Aorta (tissue), 5 donors: ENCODE measurements around the gene NSMF. TPM values are rescaled to one million over a fixed set of nuclear protein-coding genes. Genes with fewer than 3 reads are reported as not detected.
A peak's percentile ranks its signal among the peaks of the same experiment; 100 is the strongest.

ENCODE experiments used
- ATAC-seq: fragments of 200-7000 bp; cut with Tn5 transposase; one replicate; pipeline ENCODE4 v1.9.1; 2022; ENCODE audit warnings: moderate library complexity; ENCODE audit not compliant: low FRiP score
- DNase-seq, 2 donors: peaks; one replicate each; pipeline ENCODE4 v3.0.0-alpha.2; 2020
- H3K27ac ChIP-seq, 2 donors: one replicate each; pipeline ENCODE4 v1.5.1; 2013; ENCODE audit warnings: low read length in 2 of 2, mild to moderate bottlenecking in 2 of 2, moderate library complexity in 2 of 2, control low read depth in 1 of 2, inconsistent platforms in 1 of 2, low read depth in 1 of 2
- H3K27me3 ChIP-seq, 2 donors: one replicate each; pipeline ENCODE4 v1.6.1; 2013; ENCODE audit warnings: control low read depth in 1 of 2, low read length in 1 of 2, mild to moderate bottlenecking in 1 of 2, moderate library complexity in 1 of 2; ENCODE audit not compliant: insufficient read depth in 2 of 2, control insufficient read depth in 1 of 2
- H3K36me3 ChIP-seq, 2 donors: one replicate each; pipeline ENCODE4 v1.6.1; 2013; ENCODE audit warnings: control low read depth in 1 of 2, low read length in 1 of 2, mild to moderate bottlenecking in 1 of 2; ENCODE audit not compliant: insufficient read depth in 2 of 2, control insufficient read depth in 1 of 2
- H3K4me1 ChIP-seq, 2 donors: one replicate each; pipeline ENCODE4 v1.6.1; 2013; ENCODE audit warnings: low read length in 2 of 2, control low read depth in 1 of 2, mild to moderate bottlenecking in 1 of 2, moderate library complexity in 1 of 2; ENCODE audit not compliant: insufficient read depth in 2 of 2, control insufficient read depth in 1 of 2
- H3K4me3 ChIP-seq, 2 donors: one replicate each; pipeline ENCODE4 v1.5.1; 2013; ENCODE audit warnings: low read length in 2 of 2, control low read depth in 1 of 2, mild to moderate bottlenecking in 1 of 2
- H3K9me3 ChIP-seq: one replicate; pipeline ENCODE4 v1.6.1; 2013; ENCODE audit warnings: mild to moderate bottlenecking, low read length; ENCODE audit not compliant: control insufficient read depth
- WGBS, 2 donors: extraction: QIAGEN DNeasy Blood & Tissue Kit; methylation state at CpG; one replicate each; pipeline ENCODE4 v1.1.7; 2013; 5-methylcytosine and 5-hydroxymethylcytosine counted together
- intact Hi-C, 2 donors: fragments of 100-400 bp; cut with DNase I; formaldehyde crosslinking; loops; one replicate each; pipeline versions ENCODE4 v1.14.2 to v1.15.0; 2022
- polyA plus RNA-seq, 2 donors: library from polyadenylated mRNA; stranded (reverse); fragments of 200-250 nt; gene quantifications; one replicate each; pipeline ENCODE4 v1.2.3, GENCODE V29; 2013
- total RNA-seq, 2 donors: library from RNA; stranded (reverse); fragmentation: NEBNext Ultra II Directional; extraction: Animal tissue kit (Norgen Biotek cat#: 25700); gene quantifications; one replicate each; pipeline ENCODE4 v1.2.1, GENCODE V29; 2021
- donor health status: healthy with polysubstance abuse.
- donor health status: Bipolar disorder and iron deficiency.
- donor health status: DM: no; HTN: no; CAD: no.
- donor health status: DM: no; HTN: no; CAD: no.
- donor health status: DM: yes; HTN: yes; CAD: no.

NSMF gene
- total and polyA plus RNA-seq, 4 donors = 75.5 to 154 (median 77.5) TPM

DNA sequence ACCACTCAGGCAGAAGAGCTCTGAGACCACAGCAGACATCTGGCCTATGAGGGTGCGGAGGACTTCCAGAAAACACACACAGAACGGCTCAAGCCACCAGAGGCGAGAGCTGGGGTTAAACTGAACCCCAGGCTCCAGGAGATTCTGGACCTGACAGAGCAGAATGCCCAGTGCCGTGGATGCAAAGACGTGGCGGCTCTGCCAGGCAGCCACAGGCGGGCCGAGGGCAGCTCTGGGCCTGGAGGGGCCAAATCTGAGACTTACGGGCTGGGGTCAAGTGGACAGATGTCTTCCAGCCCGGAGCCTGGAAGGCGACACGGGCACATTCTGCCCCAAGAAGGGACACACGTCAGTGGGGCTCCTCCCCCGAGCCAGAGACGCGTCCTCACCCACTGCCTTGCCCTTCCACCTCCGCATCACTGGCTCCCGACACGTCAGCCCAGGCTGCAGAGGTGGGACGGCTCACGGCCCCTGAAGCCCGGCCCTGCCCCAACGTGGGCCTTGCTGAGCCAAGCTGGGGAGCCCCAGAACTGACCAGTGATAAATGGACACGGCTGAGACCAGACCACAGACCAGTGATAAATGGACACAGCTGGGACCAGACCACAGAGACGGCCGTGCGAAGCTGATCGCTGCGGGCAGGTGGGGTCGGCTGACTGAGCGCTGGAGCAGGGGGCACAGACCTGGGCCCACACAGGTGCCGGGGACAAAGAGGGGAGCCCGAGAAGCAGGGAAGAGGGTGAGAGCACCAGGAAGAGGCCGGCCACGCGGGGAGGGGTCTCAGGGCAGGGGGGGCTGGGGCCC is 40.9 kb upstream of the NSMF start:
- Histone ChIP-seq H3K4me1 (no peaks in the 10 kb centered on the region), H3K36me3 (no peaks in the 10 kb centered on the region), H3K27ac (no peak overlapping the region), H3K27me3 (no peaks in the 10 kb centered on the region), H3K4me3 (no peak overlapping the region), H3K9me3 (no peaks in the 10 kb centered on the region)
- 92 to 94% methylated on average over 36 of the region's 36 CpGs for WGBS, 2 donors
- ATAC-seq = no peak
- intact Hi-C loops = no loop called here
- no peak for DNase-seq

GRCh38 chr9:137499416-137499815 is 40.3 kb upstream of the NSMF start:
- DNase-seq (peak in 1 of 2 donors; percentile 68), ATAC-seq (no peak)
- no peak overlapping the region for H3K4me3 ChIP-seq
- no peaks in the 10 kb centered on the region for H3K36me3 ChIP-seq
- no peak overlapping the region for H3K27ac ChIP-seq
- no peaks in the 10 kb centered on the region for H3K9me3 ChIP-seq
- H3K4me1 ChIP-seq = no peaks in the 10 kb centered on the region
- intact Hi-C loops = no loop called here
- no peaks in the 10 kb centered on the region for H3K27me3 ChIP-seq
- 89 to 93% methylated on average over 16 of the region's 16 CpGs for WGBS, 2 donors

DNA sequence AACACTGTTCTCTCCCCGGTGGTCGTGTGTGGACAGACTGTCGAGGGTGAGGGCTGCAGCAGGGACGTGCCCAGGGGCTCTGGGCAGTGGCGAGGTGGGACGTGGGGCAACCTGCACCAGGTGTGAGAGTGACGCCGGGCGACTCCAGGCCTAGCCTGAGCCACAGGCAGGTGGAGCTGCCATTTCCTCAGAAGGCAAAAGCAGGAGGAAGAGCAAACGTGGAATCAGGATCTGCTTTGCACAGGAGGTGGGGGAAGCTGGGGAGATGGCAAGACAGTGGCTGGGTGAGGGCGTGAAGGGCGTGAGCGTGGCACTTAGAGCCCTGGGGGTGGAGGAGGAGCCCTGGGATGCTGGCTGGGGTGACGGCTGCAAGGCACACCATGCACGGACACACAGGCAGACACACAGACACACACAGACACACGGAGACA is 39.6 kb upstream of the NSMF start:
- H3K4me3 ChIP-seq = no peak overlapping the region
- no peaks in the 10 kb centered on the region for H3K4me1 ChIP-seq
- 91% methylated on average over 16 of the region's 16 CpGs for WGBS, 2 donors
- ATAC-seq (no peak), DNase-seq (peak in 1 of 2 donors; percentile 68)
- H3K27me3 ChIP-seq = no peaks in the 10 kb centered on the region
- H3K36me3 ChIP-seq = no peaks in the 10 kb centered on the region
- intact Hi-C loops = no loop called here
- no peaks in the 10 kb centered on the region for H3K9me3 ChIP-seq
- no peak overlapping the region for H3K27ac ChIP-seq

DNA sequence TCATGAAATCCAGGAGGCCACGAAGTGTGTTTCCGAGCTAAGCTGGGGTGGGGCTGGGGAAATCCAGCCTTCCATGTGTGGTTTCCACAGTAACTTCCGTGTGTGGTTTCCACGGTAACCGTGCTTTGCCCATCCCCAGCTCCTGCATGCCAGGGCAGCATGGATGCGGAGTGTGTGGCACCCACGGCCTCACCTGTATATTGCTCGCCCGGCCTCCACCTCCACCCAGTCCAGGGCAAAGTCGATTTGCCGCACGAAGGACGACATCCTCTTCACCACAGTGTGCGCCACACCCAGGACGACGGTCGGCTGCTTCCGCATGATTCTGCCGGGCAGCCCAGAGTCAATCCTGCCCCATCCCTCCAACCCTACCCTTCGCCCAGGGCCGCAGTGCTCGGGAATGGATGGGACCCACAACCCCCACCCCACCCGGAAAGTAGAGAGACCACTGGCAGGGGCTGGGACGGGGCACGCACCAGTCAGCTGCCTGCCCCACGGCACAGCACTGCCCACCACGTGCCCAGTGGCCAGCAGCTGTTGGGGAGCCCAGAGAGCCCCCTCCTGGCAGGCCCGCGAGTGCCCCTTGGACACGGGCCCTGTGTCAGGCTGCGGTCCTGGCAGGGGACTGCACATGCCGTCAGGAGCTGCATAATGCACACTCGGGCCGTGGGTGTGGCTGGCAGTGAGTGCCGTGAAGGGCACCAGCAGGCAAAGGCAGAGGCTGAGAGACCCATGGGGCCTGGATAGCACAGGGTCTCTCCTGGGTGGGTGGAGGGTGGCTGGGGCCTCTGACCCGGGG is 39.0 kb upstream of the NSMF start:
- ATAC-seq = no peak
- intact Hi-C loops = no loop called here
- DNase-seq = peak in 1 of 2 donors; percentile 74
- Histone ChIP-seq H3K27me3 (no peaks in the 10 kb centered on the region), H3K9me3 (no peaks in the 10 kb centered on the region), H3K4me1 (no peaks in the 10 kb centered on the region), H3K4me3 (no peak overlapping the region), H3K27ac (no peak overlapping the region), H3K36me3 (no peaks in the 10 kb centered on the region)
- 83 to 88% methylated on average over 36 of the region's 36 CpGs for WGBS, 2 donors

DNA sequence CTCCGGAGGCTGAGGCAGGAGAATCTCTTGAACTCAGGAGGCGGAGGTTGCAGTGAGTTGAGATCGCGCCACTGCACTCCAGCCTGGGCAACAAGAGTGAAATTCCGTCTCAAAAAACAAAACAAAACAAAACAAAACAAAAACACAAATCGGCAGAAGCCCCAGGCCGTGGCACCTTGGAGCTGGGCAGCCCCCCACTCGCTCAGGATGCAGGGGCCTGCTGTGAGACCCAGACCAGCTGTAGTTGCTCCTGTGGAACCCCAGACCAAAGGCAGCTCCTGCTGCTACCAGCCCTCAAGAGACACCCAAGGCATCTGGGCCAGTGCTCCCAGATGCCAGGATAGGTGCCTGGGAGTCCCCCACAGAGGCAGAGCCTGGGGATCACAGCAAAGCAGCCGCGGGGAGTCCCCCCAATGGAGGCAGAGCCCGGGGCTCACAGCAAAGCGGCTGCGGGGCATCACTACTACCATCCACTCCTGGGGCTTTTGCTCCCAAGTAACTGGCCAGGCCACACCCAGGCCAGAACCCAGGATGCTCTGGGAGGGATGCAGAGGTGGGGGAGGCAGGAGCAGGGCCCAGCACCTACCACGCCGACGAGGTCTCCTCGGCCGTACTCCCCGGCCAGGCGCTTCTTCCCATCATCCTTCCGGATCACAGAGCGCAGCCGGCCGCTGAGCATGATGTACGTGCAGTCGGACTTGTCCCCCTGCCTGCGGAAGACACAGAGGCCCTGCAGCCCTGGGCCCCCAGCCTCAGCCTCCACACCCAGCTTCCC is 37.7 kb upstream of the NSMF start:
- H3K36me3 ChIP-seq = no peaks in the 10 kb centered on the region
- intact Hi-C loops = no loop called here
- H3K9me3 ChIP-seq = no peaks in the 10 kb centered on the region
- no peak for ATAC-seq
- no peaks in the 10 kb centered on the region for H3K27me3 ChIP-seq
- H3K27ac ChIP-seq = no peak overlapping the region
- H3K4me1 ChIP-seq = no peaks in the 10 kb centered on the region
- H3K4me3 ChIP-seq = no peak overlapping the region
- DNase-seq = peak in 1 of 2 donors; percentile 71
- WGBS, 2 donors = 95% methylated on average over 27 of the region's 27 CpGs

GRCh38 chr9:137494550-137495351 is 35.6 kb upstream of the NSMF start:
- Histone ChIP-seq H3K9me3 (no peaks in the 10 kb centered on the region), H3K27ac (no peak overlapping the region), H3K4me1 (no peaks in the 10 kb centered on the region), H3K36me3 (no peaks in the 10 kb centered on the region), H3K27me3 (no peaks in the 10 kb centered on the region), H3K4me3 (no peak overlapping the region)
- no peak for ATAC-seq
- 97% methylated on average over 46 of the region's 46 CpGs for WGBS, 2 donors
- DNase-seq = no peak
- intact Hi-C loops = no loop called here

GRCh38 chr9:137494104-137494544 is 35.0 kb upstream of the NSMF start:
- whole genome bisulfite sequencing, 2 donors = 89% methylated on average over 13 of the region's 13 CpGs
- Histone ChIP-seq H3K9me3 (no peaks in the 10 kb centered on the region), H3K4me3 (no peak overlapping the region), H3K27me3 (no peaks in the 10 kb centered on the region), H3K4me1 (no peaks in the 10 kb centered on the region), H3K27ac (no peak overlapping the region), H3K36me3 (no peaks in the 10 kb centered on the region)
- ATAC-seq (no peak), DNase-seq (no peak)
- intact Hi-C loops = no loop called here
